NCI-H128 (cell line): ENCODE measurements around the gene SCRN3.
"Not testable (repeated sequence)": the region's sequence is repeated elsewhere in the genome, so short reads cannot be mapped to it uniquely, and the experiment has no call there.

Source experiments
- DNase-seq: peaks from one replicate; lab custom pipeline; 2025; ENCODE audit not compliant: unreplicated experiment; lab: John Stamatoyannopoulos, UW

The SCRN3 gene

DNA sequence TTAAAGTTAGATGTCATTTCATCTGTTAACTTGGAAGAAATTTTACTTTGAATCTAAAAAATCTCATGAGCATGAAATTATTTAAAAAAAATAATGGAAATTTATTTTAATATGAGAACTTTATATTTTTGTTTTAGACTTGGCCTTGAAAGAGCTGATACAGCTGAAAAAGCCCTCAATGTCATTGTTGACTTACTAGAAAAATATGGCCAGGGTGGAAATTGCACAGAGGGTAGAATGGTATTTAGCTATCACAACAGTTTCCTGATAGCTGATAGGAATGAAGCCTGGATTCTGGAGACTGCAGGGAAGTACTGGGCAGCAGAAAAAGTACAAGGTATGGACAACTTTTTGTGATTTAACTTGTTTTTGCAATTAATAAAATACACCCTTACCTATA is 5.3 kb downstream of the SCRN3 start:
- no peak for DNase-seq

DNA sequence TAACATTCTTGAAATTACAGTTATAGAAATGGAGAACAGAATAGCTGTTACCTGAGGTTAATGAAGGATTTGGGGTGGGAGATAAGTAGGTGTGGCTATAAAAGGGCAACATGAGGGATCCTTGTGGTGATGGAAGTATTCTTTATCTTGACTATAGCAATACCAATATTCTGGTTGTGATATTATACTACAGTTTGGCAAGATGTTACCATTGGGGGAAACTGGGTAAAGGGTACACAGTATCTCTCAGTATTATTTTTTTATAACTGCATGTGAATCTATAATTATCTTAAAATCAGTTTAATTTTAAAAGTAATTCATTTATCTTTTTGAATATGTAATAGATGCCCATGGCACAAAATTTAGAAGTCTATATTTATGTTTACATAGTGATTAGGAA is 8.1 kb downstream of the SCRN3 start:
- DNase-seq: no peak

GRCh38 chr2:174410039-174410438 is 14.5 kb downstream of the SCRN3 start:
- DNase-seq: not testable (repeated sequence)

GRCh38 chr2:174412256-174412655 is 16.7 kb downstream of the SCRN3 start:
- DNase-seq: no peak

DNA sequence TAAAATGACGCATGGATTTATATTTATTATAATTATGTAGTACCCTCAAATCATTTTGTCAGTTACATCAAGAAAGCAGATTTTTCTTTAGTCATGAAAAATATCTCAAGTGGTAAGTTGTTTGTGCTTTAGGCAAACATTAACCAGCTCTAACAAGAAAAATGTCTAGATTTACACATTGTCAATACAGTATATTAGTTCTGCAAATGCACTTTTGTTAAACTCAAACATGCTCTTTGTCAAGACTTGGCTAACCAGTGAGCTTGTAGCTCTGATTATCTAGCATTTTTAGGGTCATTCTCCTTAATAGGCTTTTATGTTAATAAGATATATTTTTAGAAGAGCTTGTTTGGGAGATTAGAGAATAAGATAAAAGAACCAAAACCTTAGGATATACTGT is 32.7 kb downstream of the SCRN3 start:
- DNase-seq: no peak

DNA sequence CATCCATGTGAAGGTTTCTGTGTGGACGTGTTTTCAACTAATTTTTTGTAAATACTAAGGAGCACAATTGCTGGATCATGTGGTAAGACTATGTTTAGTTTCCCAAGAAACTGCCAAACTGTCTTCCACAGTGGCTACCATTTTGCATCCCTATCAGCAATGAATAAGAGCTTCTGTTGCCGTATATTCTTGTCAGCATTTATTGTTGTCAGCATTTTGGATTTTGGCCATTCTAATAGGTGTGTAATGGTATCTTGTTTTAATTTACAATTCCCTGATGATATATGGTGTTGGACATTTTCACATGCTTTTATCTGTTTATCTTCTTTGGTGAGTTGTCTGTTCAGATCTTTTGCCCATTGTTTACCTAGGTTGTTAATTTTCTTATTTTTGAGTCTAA is 34.5 kb downstream of the SCRN3 start:
- no peak for DNase-seq

DNA sequence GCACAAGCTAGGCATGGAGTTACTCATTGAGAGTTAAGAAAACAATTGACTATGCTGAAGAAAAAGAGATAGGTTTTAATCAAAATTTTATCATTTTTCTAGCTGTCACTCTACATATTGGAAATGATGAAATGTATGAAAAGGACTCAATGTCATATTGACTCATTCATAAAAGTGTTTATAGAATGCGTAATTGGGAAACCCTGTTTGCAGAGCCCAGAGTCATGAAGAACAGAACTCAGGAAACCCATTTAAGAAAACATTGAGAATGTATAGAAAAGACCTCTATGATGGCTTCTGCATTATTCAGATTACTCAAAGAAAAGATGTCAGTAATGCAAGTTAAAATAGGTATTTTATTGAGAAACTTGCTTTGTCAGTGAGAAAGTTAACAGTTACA is 36.4 kb downstream of the SCRN3 start:
- DNase-seq: no peak

- no peak for DNase-seq
Measured at GRCh38 chr2:174436351-174436750, 40.8 kb downstream of the SCRN3 start.

- no peak for DNase-seq
Measured at GRCh38 chr2:174438146-174438886, 42.8 kb downstream of the SCRN3 start.

- DNase-seq: no peak
Measured at GRCh38 chr2:174439323-174439722, 43.8 kb downstream of the SCRN3 start.

DNA sequence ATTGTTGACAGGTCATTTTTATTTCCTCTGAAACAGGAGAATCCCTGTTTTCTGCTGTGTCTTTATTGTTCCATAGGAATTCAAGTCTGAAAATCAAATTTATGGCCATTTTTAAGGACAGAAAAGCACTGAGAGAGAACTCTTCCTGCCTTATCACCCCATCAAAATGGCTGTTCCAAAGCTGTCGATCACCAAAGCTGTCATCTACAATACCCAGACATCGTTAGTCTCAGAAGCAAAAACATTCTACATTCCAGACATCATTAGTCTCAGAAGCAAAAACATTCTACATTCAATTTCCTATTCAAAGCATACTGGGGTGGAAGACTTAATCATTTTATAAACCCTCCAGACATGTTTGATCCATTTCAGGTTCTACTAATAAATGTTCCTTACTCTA is 44.4 kb downstream of the SCRN3 start:
- DNase-seq: no peak

DNA sequence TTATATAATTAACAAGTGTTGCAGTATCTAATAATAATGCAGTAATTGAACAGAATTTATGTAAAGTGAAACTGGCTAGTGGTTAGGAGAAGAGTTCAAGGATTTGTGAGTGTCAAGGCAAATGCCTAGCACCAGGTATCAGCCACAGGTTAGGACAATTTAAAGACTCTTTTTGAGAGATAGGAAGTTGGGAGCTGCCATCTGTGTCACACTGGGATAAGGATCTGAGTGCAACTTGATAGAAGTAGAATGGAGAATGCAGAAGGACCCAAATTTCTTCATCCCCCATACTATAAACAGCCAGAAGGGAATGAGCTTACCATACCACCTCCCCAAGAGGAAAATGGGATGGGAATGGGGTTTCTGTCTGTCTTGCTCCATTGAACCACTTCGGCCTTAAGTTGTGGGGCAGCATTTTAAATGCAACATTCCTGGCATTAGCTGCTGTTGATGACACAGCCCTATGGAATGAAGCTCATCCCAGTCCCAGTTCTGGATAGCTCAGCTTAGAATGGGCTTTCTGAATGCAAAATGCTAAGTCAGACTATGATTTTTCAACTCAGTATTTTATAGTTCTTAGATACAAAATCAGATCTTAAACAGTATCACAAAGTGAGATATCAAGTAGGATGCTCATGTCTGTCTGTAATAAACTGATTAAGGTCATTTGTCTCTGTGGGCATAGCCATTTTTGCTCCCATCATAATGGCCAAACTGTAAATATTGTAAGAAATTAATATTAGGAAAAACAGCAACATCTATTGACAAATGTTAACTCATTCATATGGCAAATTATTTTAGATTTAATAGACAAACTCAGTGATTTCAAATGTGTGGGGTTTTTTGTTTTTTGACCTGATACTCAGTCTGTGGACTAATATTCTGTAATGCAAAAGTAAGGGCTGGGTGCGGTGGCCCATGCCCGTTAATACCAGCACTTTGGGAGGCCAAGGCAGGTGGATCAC is 47.3 kb downstream of the SCRN3 start:
- DNase-seq: no peak

- no peak for DNase-seq
Measured at GRCh38 chr2:174444761-174445160, 49.2 kb downstream of the SCRN3 start.

- no peak for DNase-seq
Measured at GRCh38 chr2:174445248-174445647, 49.7 kb downstream of the SCRN3 start.

DNA sequence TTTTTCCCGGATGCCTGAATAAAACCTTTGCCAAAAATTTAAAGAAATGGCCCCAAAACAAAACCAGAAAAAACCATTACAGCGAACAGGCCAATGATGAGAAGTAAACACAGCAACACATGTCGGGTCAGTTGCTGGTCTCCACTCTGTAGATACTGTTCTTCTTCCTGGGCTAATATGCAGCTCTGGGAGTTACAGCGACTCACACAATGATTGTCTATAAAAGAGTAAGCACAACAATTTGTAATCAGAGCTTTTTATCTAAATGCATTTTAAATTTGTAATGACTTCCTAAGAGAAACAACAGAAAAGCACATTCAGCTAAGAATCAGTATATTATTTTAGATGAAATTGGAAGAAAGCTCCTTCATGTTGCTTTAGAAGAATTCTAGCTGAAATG is 51.0 kb downstream of the SCRN3 start:
- no peak for DNase-seq

DNA sequence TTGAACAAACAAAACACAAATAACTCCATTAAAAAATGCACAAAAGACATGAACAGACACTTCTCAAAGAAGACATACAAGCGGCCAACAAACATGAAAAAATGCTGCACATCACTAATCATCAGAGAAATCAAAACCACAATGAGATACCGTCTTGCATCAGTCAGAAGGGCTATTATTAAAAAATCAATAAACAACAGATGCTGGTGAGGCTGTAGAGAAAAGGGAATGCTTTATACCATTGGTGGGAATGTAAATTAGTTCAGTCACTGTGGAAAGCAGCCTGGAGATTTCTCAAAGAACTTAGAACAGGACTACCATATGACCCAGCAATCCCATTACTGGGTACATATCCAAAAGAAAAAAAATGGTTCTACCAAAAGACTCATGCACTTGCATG is 53.5 kb downstream of the SCRN3 start:
- no peak for DNase-seq

DNA sequence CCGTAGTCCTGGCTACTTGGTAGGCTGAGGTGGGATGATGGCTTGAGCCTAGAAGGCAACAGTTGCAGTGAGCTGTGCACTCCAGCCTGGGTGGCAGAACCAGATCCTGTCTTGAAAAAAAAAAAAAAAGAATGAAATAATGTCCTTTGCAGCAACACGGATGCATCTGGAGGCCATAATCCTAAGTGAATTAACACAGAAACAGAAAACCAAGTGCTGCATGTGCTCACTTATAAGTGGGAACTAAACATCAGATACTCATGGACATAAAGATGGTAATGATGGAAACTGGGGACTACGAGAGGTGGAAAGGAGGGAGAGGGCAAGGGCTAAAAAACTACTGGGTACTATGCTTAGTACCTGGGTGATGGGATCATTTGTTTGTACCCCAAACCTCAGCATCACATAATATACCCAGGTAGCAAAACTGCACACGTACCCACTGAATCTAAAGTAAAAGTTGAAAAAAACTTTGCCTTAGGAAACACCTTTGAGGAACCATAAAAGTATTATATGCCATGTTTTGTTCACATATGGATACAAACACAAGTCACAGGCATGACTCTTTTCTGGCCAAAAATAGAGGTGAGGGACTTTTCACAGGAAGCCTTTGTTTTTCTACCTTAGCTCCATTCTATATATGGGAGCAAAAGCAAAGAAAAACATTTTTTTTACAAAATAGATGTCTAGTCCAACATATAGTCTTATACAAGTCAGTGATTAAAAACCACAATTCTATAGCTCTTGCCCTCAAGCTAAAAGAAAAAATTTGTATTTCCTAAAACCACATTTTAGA is 54.7 kb downstream of the SCRN3 start:
- no peak for DNase-seq

GRCh38 chr2:174454566-174454965 is 59.0 kb downstream of the SCRN3 start:
- no peak for DNase-seq

DNA sequence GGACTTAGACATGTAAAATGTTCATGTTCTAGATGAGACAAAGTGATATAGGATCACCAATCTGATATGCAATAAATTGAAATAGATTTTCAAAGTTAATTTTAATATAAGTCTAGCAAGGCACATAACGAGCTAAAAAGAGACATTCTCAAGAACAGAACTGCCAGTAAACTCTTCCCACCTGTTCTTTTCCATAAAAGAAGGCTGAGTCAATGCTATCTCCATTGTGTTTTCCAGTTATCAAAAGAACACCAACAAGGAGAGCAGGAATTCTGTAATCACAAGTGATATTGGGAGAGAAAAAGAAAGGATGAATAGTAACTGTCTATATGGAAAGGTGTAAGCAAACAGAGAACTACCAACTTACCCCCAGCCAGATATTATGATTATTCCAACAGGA is 65.7 kb downstream of the SCRN3 start:
- DNase-seq: no peak

- DNase-seq: no peak
Measured at GRCh38 chr2:174465327-174465726, 69.8 kb downstream of the SCRN3 start.

- no peak for DNase-seq
Measured at GRCh38 chr2:174473796-174474195, 78.3 kb downstream of the SCRN3 start.
